H9 (cell line): Measurements from ENCODE around the gene GFY. TPM values are rescaled to one million over a fixed set of nuclear protein-coding genes. Genes with fewer than 3 reads are reported as not detected.

Experiments
- DNase-seq: peaks from one replicate; pipeline ENCODE4 v3.0.0-alpha.2; 2017
- H2AFZ ChIP-seq: one replicate; pipeline ENCODE4 v1.6.1; 2013; ENCODE audit warnings: mild to moderate bottlenecking, low read length, control low read depth, moderate library complexity
- H2AK5ac ChIP-seq: 2 replicates; pipeline ENCODE4 v1.6.1; 2013; ENCODE audit warnings: low read length, control low read depth, mixed read lengths; ENCODE audit not compliant: insufficient read length
- H2BK120ac ChIP-seq: one replicate; pipeline ENCODE4 v1.6.1; 2013; ENCODE audit warnings: low read depth, mild to moderate bottlenecking, low read length, control low read depth, inconsistent platforms; ENCODE audit not compliant: poor library complexity, severe bottlenecking
- H2BK12ac ChIP-seq: 2 replicates; pipeline ENCODE4 v1.6.1; 2013; ENCODE audit warnings: low read length, control low read depth, mixed read lengths, low read depth; ENCODE audit not compliant: insufficient read length
- H2BK15ac ChIP-seq: 2 replicates; pipeline ENCODE4 v1.6.1; 2013; ENCODE audit warnings: low read depth, low read length, control low read depth
- H2BK20ac ChIP-seq: one replicate; pipeline ENCODE4 v1.6.1; 2013; ENCODE audit warnings: low read depth, mild to moderate bottlenecking, low read length, control low read depth, inconsistent platforms; ENCODE audit not compliant: poor library complexity, severe bottlenecking
- H2BK5ac ChIP-seq: 2 replicates; pipeline ENCODE4 v1.6.1; 2013; ENCODE audit warnings: low read length, control low read depth, mixed read lengths; ENCODE audit not compliant: insufficient read length
- H3K14ac ChIP-seq: 2 replicates; pipeline ENCODE4 v1.6.1; 2013; ENCODE audit warnings: low read length, control low read depth; ENCODE audit not compliant: insufficient read depth
- H3K18ac ChIP-seq: 2 replicates; pipeline ENCODE4 v1.6.1; 2013; ENCODE audit warnings: low read depth, mild to moderate bottlenecking, mixed read lengths, low read length, control low read depth; ENCODE audit not compliant: insufficient read length
- H3K23ac ChIP-seq: 2 replicates; pipeline ENCODE4 v1.6.1; 2013; ENCODE audit warnings: low read length, control low read depth, mixed read lengths, low read depth; ENCODE audit not compliant: insufficient read length
- H3K23me2 ChIP-seq: 2 replicates; pipeline ENCODE4 v1.6.1; 2013; ENCODE audit warnings: low read depth, mild to moderate bottlenecking, mixed read lengths, low read length, control low read depth; ENCODE audit not compliant: insufficient read length, poor library complexity, severe bottlenecking
- H3K27ac ChIP-seq: 2 replicates; pipeline ENCODE4 v1.5.1; 2013; ENCODE audit warnings: low read length, control low read depth, mixed read lengths, low read depth; ENCODE audit not compliant: insufficient read length
- H3K27me3 ChIP-seq: 2 replicates; pipeline ENCODE4 v1.6.1; 2013; ENCODE audit warnings: low read length, control low read depth, inconsistent platforms; ENCODE audit not compliant: insufficient read depth
- H3K4ac ChIP-seq: 2 replicates; pipeline ENCODE4 v1.6.1; 2013; ENCODE audit warnings: low read depth, mild to moderate bottlenecking, control low read depth, inconsistent platforms, low read length, moderate library complexity
- H3K4me1 ChIP-seq: 2 replicates; pipeline ENCODE4 v1.6.1; 2013; ENCODE audit warnings: low read length, control low read depth, inconsistent platforms; ENCODE audit not compliant: insufficient read depth
- H3K4me2 ChIP-seq: 2 replicates; pipeline ENCODE4 v1.6.1; 2013; ENCODE audit warnings: low read length, control low read depth, mixed read lengths; ENCODE audit not compliant: insufficient read length, insufficient read depth
- H3K56ac ChIP-seq: 2 replicates; pipeline ENCODE4 v1.6.1; 2013; ENCODE audit warnings: low read depth, mild to moderate bottlenecking, mixed read lengths, low read length, control low read depth; ENCODE audit not compliant: insufficient read length
- H3K79me1 ChIP-seq: 2 replicates; pipeline ENCODE4 v1.6.1; 2013; ENCODE audit warnings: low read depth, mild to moderate bottlenecking, moderate library complexity, low read length, control low read depth, inconsistent platforms; ENCODE audit not compliant: insufficient read depth, poor library complexity, severe bottlenecking
- H3K79me2 ChIP-seq: 2 replicates; pipeline ENCODE4 v1.6.1; 2013; ENCODE audit warnings: low read length, control low read depth, inconsistent platforms; ENCODE audit not compliant: insufficient read depth
- H3K9ac ChIP-seq: 2 replicates; pipeline ENCODE4 v1.6.1; 2013; ENCODE audit warnings: low read length, control low read depth, mixed read lengths; ENCODE audit not compliant: insufficient read length; ENCODE audit errors: extremely low read depth
- H3K9me3 ChIP-seq: one replicate; pipeline ENCODE4 v1.6.1; 2013; ENCODE audit warnings: low read depth, low read length, inconsistent platforms; ENCODE audit not compliant: control insufficient read depth
- H3T11ph ChIP-seq: one replicate; pipeline ENCODE4 v1.6.1; 2013; ENCODE audit warnings: mild to moderate bottlenecking, low read length, control low read depth, inconsistent platforms
- H4K20me1 ChIP-seq: one replicate; pipeline ENCODE4 v1.6.1; 2013; ENCODE audit not compliant: control insufficient read depth, insufficient read length, insufficient read depth
- H4K5ac ChIP-seq: 2 replicates; pipeline ENCODE4 v1.6.1; 2013; ENCODE audit warnings: low read depth, mild to moderate bottlenecking, mixed read lengths, low read length, control low read depth; ENCODE audit not compliant: insufficient read length
- H4K8ac ChIP-seq: replicated peaks from 2 replicates; pipeline ENCODE4 v1.6.1; 2013; ENCODE audit warnings: low read length, control low read depth, mixed read lengths, low read depth; ENCODE audit not compliant: insufficient read length
- H4K91ac ChIP-seq: 2 replicates; pipeline ENCODE4 v1.6.1; 2013; ENCODE audit warnings: low read depth, mild to moderate bottlenecking, moderate library complexity, mixed read lengths, low read length, control low read depth; ENCODE audit not compliant: insufficient read length
- H3K27ac Mint-ChIP-seq, 3 experiments: 2 replicates in 2 of 3; 3 replicates in 1 of 3; pipeline ENCODE4 v1.8.0; 2020 to 2021; ENCODE audit warnings: mixed read lengths in 3 of 3, mild to moderate bottlenecking in 1 of 3, moderate library complexity in 1 of 3
- H3K27me3 Mint-ChIP-seq: 2 replicates; pipeline ENCODE4 v1.8.0; 2021; ENCODE audit warnings: low read depth, mild to moderate bottlenecking, moderate library complexity, mixed read lengths
- H3K36me3 Mint-ChIP-seq, 3 experiments: 2 replicates in 2 of 3; 3 replicates in 1 of 3; pipeline ENCODE4 v1.8.0; 2020 to 2021; ENCODE audit warnings: low read depth in 3 of 3, mixed read lengths in 3 of 3; ENCODE audit not compliant: insufficient read depth in 1 of 3
- H3K4me1 Mint-ChIP-seq, 2 experiments: 2 replicates each; pipeline ENCODE4 v1.8.0; 2020; ENCODE audit warnings: mixed read lengths in 2 of 2
- H3K4me3 Mint-ChIP-seq, 2 experiments: 2 replicates in 1 of 2; 3 replicates in 1 of 2; pipeline ENCODE4 v1.8.0; 2020 to 2021; ENCODE audit warnings: mild to moderate bottlenecking in 2 of 2, mixed read lengths in 2 of 2, moderate library complexity in 1 of 2
- H3K9me3 Mint-ChIP-seq, 2 experiments: 2 replicates in 1 of 2; 3 replicates in 1 of 2; pipeline ENCODE4 v1.8.0; 2020; ENCODE audit warnings: mild to moderate bottlenecking in 2 of 2, mixed read lengths in 2 of 2, moderate library complexity in 1 of 2
- WGBS: extraction: QIAGEN DNeasy Blood & Tissue Kit; methylation state at CpG from one replicate; pipeline ENCODE4 v1.1.7; 2013; ENCODE audit warnings: missing lambda C conversion rate, low lambda C conversion rate, mixed read lengths; ENCODE audit not compliant: insufficient read length; ENCODE audit errors: extremely low coverage; 5-methylcytosine and 5-hydroxymethylcytosine counted together
- total RNA-seq: library from RNA; stranded (reverse); gene quantifications from 2 replicates; pipeline ENCODE4 v1.2.1, GENCODE V29; 2021
- TF ChIP-seq, protein P1 (sequence below): fragments of 200-600 bp; sonication (generic); conservative IDR thresholded peaks from 3 replicates; pipeline ENCODE4 v1.8.0; 2021; ENCODE audit warnings: antibody characterized with exemption, mild to moderate bottlenecking

Gene GFY
- total RNA-seq, 1 experiment from 2014 or later, result 1.3 TPM

DNA sequence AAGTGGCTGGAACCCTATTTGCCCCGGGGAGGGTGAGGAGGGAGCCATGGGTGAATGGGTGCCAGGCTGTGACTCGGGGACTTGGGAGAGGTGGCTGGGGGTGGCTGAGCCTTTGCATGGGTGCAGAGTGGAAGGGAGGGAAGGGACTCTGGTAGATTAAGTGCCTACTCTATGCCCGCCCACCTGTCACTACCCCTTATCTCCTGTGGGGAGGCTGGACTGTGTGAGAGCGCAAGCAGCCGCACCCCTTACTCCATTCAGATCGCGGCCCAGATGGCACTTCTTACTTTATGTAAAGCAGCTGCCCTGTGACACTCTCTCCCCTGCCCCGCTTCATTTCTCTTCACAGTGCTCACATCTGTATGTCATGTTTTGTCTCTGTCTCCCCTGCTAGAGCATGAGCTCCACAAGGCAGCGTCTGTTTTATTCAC, 34.2 kb upstream of the GFY start:
- Histone ChIP-seq H2BK12ac (no peak overlapping the region), H2BK5ac (no peak overlapping the region), H2AFZ (no peak overlapping the region), H4K8ac (no peak overlapping the region), H3K56ac (no peak overlapping the region), H3K4ac (no peak overlapping the region), H3K79me1 (no peaks in the 10 kb centered on the region), H3K27me3 (no peaks in the 10 kb centered on the region), H3T11ph (no peak overlapping the region), H3K14ac (no peak overlapping the region), H2BK15ac (no peak overlapping the region), H3K27ac (no peak overlapping the region), H3K23ac (no peak overlapping the region), H3K4me2 (no peak overlapping the region), H3K9me3 (no peaks in the 10 kb centered on the region), H4K20me1 (no peaks in the 10 kb centered on the region), H2AK5ac (no peak overlapping the region), H2BK20ac (no peak overlapping the region), H3K18ac (no peak overlapping the region), H3K4me1 (no peaks in the 10 kb centered on the region), H3K23me2 (no peaks in the 10 kb centered on the region), H2BK120ac (no peak overlapping the region), H4K91ac (no peak overlapping the region), H3K9ac (no peak overlapping the region), H4K5ac (no peak overlapping the region), H3K79me2 (no peaks in the 10 kb centered on the region)
- TF ChIP-seq, protein P1, sequence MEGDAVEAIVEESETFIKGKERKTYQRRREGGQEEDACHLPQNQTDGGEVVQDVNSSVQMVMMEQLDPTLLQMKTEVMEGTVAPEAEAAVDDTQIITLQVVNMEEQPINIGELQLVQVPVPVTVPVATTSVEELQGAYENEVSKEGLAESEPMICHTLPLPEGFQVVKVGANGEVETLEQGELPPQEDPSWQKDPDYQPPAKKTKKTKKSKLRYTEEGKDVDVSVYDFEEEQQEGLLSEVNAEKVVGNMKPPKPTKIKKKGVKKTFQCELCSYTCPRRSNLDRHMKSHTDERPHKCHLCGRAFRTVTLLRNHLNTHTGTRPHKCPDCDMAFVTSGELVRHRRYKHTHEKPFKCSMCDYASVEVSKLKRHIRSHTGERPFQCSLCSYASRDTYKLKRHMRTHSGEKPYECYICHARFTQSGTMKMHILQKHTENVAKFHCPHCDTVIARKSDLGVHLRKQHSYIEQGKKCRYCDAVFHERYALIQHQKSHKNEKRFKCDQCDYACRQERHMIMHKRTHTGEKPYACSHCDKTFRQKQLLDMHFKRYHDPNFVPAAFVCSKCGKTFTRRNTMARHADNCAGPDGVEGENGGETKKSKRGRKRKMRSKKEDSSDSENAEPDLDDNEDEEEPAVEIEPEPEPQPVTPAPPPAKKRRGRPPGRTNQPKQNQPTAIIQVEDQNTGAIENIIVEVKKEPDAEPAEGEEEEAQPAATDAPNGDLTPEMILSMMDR, result no peak
- Mint-ChIP-seq H3K9me3 (no peaks in the 10 kb centered on the region), H3K36me3 (0 out of 7 replicates have a peak, but pooled peaks cover 0 to 1% (median 0%) of the 10 kb centered on the region in 3 experiments), H3K27me3 (peaks cover 11% of the 10 kb centered on the region), H3K4me1 (peaks cover 17 to 35% of the 10 kb centered on the region in 2 experiments), H3K4me3 (no peak overlapping the region), H3K27ac (no peak overlapping the region)
- DNase-seq, result no peak
- WGBS, result no CpG with 5 or more reads among the region's 9 CpGs
